WTC11 (cell line): ENCODE measurements around the gene CCNYL1.

Experiments
- CREB1 ChIP-seq: sonication (generic); formaldehyde crosslinking; IDR thresholded peaks from 2 replicates; pipeline ENCODE4 v1.8.0; 2023; ENCODE audit warnings: mild to moderate bottlenecking, missing genetic modification reagents
- E2F4 ChIP-seq: sonication (generic); formaldehyde crosslinking; IDR thresholded peaks from 2 replicates; pipeline ENCODE4 v1.8.1; 2022; ENCODE audit warnings: low read depth, mild to moderate bottlenecking, moderate library complexity, missing genetic modification reagents, borderline replicate concordance
- NFATC4 ChIP-seq: fragments of 250-450 bp; sonication (Bioruptor Pico); IDR thresholded peaks from 2 replicates; pipeline ENCODE4 v1.9.0; 2021; ENCODE audit warnings: mild to moderate bottlenecking
- ZBTB21 ChIP-seq: sonication (generic); formaldehyde crosslinking; IDR thresholded peaks from 2 replicates; pipeline ENCODE4 v1.8.1; 2023; ENCODE audit warnings: mild to moderate bottlenecking, missing genetic modification reagents, borderline replicate concordance
- TF ChIP-seq, protein P1 (sequence below): fragments of 200-600 bp; IDR thresholded peaks from 2 replicates; pipeline ENCODE4 v1.8.0; 2022; ENCODE audit warnings: antibody characterized with exemption
- TF ChIP-seq, protein P2 (sequence below): sonication (generic); formaldehyde crosslinking; conservative IDR thresholded peaks from 2 replicates; pipeline ENCODE4 v1.8.1; 2022; ENCODE audit warnings: mild to moderate bottlenecking, missing genetic modification reagents

GRCh38 chr2:207760453-207760852 is 49.0 kb downstream of the CCNYL1 start:
- TF ChIP-seq, protein P1, sequence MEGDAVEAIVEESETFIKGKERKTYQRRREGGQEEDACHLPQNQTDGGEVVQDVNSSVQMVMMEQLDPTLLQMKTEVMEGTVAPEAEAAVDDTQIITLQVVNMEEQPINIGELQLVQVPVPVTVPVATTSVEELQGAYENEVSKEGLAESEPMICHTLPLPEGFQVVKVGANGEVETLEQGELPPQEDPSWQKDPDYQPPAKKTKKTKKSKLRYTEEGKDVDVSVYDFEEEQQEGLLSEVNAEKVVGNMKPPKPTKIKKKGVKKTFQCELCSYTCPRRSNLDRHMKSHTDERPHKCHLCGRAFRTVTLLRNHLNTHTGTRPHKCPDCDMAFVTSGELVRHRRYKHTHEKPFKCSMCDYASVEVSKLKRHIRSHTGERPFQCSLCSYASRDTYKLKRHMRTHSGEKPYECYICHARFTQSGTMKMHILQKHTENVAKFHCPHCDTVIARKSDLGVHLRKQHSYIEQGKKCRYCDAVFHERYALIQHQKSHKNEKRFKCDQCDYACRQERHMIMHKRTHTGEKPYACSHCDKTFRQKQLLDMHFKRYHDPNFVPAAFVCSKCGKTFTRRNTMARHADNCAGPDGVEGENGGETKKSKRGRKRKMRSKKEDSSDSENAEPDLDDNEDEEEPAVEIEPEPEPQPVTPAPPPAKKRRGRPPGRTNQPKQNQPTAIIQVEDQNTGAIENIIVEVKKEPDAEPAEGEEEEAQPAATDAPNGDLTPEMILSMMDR: no peak
- TF ChIP-seq E2F4 (CRISPR knock-in tag) (no peak), NFATC4 (CRISPR knock-in tag) (no peak), ZBTB21 (CRISPR knock-in tag) (no peak), CREB1 (CRISPR knock-in tag) (no peak)
- TF ChIP-seq, protein P2, sequence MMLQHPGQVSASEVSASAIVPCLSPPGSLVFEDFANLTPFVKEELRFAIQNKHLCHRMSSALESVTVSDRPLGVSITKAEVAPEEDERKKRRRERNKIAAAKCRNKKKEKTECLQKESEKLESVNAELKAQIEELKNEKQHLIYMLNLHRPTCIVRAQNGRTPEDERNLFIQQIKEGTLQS (CRISPR knock-in tag): no peak
